ENCODE measurements around the gene GH1. TPM values are rescaled to one million over a fixed set of nuclear protein-coding genes. Genes with fewer than 3 reads are reported as not detected.

GH1 gene
- total RNA-seq, result not detected in 2 replicates

GRCh38 chr17:63918789-63919305 lies at the start of gene GH1:
TSS of gene GH1 (minus strand) at chr17:63918839. CDS start at chr17:63918776, 63 bp downstream.

GRCh38 chr17:63931981-63932561 lies 13.4 kb upstream of the GH1 start, which contains the start of gene CD79B:
TSS of gene CD79B (minus strand) at chr17:63932331. CDS start at chr17:63932261, 70 bp downstream.

GRCh38 chr17:63911041-63911635 lies 7.5 kb downstream of the GH1 start, which contains the start of gene CSHL1:
TSS of gene CSHL1 (minus strand) at chr17:63911258. CDS start at chr17:63911196, 62 bp downstream.

DNA sequence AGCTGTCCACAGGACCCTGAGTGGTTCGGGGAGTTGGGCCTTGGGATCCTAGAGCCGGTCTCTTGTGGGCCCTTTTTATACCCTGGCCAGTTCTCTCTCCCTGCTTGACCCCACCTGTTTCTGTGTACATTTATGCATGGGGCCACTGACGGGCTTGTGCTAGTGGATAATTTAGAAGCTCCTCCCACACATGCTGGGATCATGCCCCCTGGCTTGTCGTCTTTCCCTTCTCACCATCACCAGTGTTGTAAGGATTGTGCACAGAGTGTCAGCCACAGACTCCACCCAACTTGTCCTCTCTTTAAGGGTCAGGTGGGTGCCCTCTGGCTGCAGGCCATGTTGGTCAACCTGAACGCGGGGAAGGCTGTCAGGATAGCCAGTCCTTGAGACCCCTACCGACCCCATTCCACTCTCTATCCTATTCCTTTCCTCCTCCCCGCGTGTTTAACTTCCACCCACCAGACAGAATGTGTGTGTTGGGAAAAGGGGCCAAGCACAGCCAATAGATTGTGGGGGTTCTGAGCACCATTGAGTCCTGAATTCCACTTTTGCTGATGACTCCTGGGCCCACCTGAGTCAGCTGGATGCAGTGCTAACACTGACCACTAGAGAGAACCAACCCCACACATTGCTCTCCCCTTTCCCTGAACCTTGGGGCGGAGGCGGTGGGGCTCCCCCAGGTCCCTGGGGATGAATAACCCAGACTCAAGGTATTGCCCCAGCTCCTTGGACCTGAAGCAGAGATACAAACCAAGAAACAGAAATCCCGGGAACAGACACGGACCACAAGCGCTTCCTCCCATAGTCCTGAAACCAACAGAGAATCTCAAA lies 21.9 kb downstream of the GH1 start, which contains the start of gene CSH1:
Gene CSH1, minus strand, starts transcription at position 51 of the 831 bp plus-strand sequence. CDS start 63 bp downstream, outside the sequence.

DNA sequence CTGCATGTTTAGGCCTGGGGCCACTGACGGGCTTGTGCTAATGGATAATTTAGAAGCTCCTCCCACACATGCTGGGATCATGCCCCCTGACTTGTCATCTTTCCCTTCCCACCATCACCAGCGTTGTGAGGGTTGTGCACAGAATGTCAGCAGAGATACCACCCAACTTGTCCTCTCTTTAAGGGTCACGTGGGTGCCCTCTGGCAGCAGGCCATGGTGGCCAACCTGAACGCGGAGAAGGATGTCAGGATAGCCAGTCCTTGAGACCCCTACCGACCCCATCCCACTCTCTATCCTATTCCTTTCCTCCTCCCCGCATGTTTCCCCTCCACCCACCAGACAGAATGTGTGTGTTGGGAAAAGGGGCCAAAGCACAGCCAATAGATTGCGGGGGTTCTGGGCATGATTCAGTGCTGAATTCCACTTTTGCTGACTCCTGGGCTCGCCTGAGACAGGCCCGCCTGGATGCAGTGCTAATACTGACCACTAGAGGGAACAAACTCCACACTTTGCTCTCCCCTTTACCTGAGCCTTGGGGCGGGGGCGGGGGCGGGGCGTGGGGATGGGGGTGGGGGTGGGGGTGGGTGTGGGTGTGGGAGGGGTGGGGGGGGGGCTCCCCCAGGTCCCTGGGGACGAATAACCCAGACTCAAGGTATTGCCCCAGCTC lies 36.6 kb downstream of the GH1 start, which contains the start of gene GH2:
Gene GH2, minus strand, starts transcription at position 10 of the 667 bp plus-strand sequence. CDS start 143 bp downstream, outside the sequence.

DNA sequence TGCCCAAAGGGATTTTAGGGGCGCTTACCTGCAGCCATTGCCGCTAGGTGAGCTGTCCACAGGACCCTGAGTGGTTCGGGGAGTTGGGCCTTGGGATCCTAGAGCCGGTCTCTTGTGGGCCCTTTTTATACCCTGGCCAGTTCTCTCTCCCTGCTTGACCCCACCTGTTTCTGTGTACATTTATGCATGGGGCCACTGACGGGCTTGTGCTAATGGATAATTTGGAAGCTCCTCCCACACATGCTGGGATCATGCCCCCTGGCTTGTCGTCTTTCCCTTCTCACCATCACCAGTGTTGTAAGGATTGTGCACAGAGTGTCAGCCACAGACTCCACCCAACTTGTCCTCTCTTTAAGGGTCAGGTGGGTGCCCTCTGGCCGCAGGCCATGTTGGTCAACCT lies 45.1 kb downstream of the GH1 start, which contains the start of gene CSH2:
Gene CSH2, minus strand, starts transcription at position 101 of the 400 bp plus-strand sequence. Its CDS starts 63 bp downstream, at position 38.

Other genes with a start within 250 kb of the GH1 start
- gene LIMD2, start 218.7 kb downstream of the GH1 start, total RNA-seq, result 0.34 and 4.1 TPM in 2 replicates
- 11.3 and 18.2 TPM in 2 replicates for gene STRADA, start 177.0 kb downstream of the GH1 start, total RNA-seq
- 142 and 214 TPM in 2 replicates for gene CCDC47, start 145.2 kb downstream of the GH1 start, total RNA-seq
- gene DDX42, start 144.7 kb downstream of the GH1 start, total RNA-seq, result 70.4 and 116 TPM in 2 replicates
- 54.7 and 64.1 TPM in 2 replicates for gene PSMC5, start 91.4 kb downstream of the GH1 start, total RNA-seq
- gene FTSJ3, start 91.2 kb downstream of the GH1 start, total RNA-seq, result 46.3 and 111 TPM in 2 replicates
- 76.6 and 105 TPM in 2 replicates for gene SMARCD2, start 76.2 kb downstream of the GH1 start, total RNA-seq
- not detected in 2 replicates for gene CSH2, start 45.2 kb downstream of the GH1 start, total RNA-seq
- gene GH2, start 36.9 kb downstream of the GH1 start, total RNA-seq, result not detected in 2 replicates
- not detected in 2 replicates for gene CSH1, start 22.3 kb downstream of the GH1 start, total RNA-seq
- not detected in 2 replicates for gene CSHL1, start 7.6 kb downstream of the GH1 start, total RNA-seq
- not detected in 2 replicates for gene CD79B, start 13.5 kb upstream of the GH1 start, total RNA-seq
- 0.07 and 0.68 TPM in 2 replicates for gene SCN4A, start 54.1 kb upstream of the GH1 start, total RNA-seq
- gene PRR29, start 79.5 kb upstream of the GH1 start, total RNA-seq, result not detected in 2 replicates
- gene ICAM2, start 101.8 kb upstream of the GH1 start, total RNA-seq, result under 0.01 and 0.64 TPM in 2 replicates
- gene ERN1, start 211.3 kb upstream of the GH1 start, total RNA-seq, result 46.1 and 53.1 TPM in 2 replicates

Data from nasal cavity respiratory epithelium epithelial cell of viscerocranial mucosa (primary cell).